Caki2 (cell line): Measurements from ENCODE around the gene LRBA. TPM values are rescaled to one million over a fixed set of nuclear protein-coding genes. Genes with fewer than 3 reads are reported as not detected.

Experiments
- DNase-seq: peaks from one replicate; pipeline ENCODE4 v3.0.0-alpha.2; 2015; ENCODE audit warnings: low read depth
- in situ Hi-C: cut with HindIII; loops from 2 replicates; pipeline ENCODE4 v1.10.0; 2016; ENCODE audit warnings: low sequenced_read_pairs, low pct_unique_long_range_greater_than_20kb, mixed read lengths
- total RNA-seq: library from RNA; depleted of rRNA; stranded (reverse); fragments of >200 nt; shearing (Covaris generic); gene quantifications from 2 replicates; pipeline ENCODE4 v1.2.3, GENCODE V29; 2014; ENCODE audit warnings: low replicate concordance

Gene LRBA
- total RNA-seq, 1 experiment from 2014 or later: 23.3 TPM

- in situ Hi-C loops: no loop called here
Measured at GRCh38 chr4:150482581-150482980, 532.5 kb downstream of the LRBA start.

GRCh38 chr4:150479657-150480056 is 535.4 kb downstream of the LRBA start:
- in situ Hi-C loops: no loop called here
- no peak for DNase-seq

More at GRCh38 chr4:150482581-150482980, 532.5 kb downstream of the LRBA start:
- no peak for DNase-seq

DNA sequence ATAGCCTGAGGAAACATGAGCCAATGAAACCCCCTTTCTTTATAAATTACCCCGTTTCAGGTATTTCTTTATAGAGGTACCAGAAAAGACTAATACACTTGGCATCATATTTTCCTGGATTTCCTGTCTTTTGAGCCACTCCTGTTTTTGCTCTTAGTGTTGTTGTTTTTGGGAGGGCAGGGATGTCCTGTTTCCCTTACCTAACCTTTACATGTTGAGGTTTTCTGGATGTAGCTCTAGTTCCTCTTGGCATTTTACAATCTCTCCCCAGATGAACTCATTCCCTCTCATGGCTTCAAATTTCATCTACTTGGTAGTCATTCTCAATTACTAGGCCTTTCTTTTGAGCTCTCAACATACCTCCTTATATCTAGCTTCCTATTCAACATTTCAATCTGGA is 537.2 kb downstream of the LRBA start:
- in situ Hi-C loops: no loop called here
- no peak for DNase-seq

DNA sequence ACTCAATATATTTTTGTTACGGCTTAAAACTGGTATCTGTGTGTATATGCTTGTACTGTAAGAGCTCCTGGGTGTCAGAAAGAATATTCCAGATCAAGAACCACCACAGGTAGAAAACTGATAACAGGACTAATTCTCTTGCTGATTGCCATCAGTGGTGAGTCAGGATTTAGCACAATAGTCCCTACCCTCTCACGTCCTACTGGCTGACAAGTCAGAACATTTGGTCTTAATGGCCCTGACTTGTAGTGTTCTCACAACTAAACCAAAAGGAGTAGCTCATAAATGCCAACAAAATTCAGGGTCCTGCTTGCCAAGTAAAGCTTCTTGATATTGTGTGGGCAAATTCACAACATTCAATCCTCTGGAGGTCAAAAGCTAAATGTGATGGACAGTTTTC is 538.3 kb downstream of the LRBA start:
- in situ Hi-C loops: no loop called here
- DNase-seq: no peak

DNA sequence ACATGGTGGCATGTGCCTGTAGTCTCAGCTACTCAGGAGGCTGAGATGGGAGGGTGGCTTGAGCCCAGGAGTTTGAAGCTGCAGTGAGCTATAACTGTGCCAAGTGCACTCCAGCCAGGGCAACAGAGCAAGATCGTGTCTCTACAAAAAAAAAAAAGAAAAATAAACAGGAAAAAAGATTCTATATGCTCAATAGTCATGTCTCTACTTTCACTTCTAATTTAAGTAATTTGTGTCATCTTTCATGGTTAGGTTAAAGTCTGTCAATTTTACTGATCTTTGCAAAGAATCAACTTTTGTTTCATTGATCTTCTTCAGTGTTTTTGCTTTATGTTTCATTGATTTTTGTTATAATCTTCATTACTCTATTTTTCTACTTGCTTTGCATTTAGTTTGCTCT is 539.3 kb downstream of the LRBA start:
- in situ Hi-C loops: no loop called here
- DNase-seq: no peak

DNA sequence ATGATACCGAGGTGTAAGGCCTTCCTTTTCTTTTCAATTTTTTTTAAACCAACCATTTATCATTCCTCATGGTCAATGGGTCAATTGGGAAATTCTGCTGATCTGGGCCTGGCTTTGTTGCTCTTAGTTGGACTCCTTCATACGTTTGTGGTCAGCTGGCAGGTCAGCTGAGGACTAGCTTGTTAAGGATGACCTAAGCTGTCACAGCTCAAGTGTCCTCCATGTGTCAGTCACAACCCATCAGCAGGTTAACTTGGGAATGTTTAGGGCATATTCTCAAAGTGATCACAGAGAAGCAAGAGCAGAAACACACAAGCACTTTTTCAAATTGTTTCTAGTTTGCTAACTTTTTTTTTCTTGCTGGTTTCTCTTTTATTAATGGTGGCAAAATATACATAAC is 550.6 kb downstream of the LRBA start:
- in situ Hi-C loops: no loop called here

DNA sequence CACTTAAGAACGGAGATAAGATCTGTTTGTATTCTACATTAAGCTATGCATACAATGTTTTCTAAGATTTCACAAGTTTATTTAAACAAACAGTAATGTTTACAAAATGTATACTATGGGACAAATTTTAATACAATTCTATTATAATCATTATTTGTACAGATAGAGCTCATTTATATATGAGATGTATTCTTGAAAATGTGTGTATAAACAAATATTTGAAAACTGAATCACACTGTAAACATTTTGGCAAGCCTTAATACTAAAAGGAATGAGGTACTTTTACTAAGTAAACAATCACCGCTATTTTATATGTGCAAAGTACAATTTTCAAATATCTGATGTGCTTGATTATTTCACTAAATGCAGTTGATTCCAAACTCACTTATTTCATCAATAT is 552.3 kb downstream of the LRBA start:
- DNase-seq: no peak
- in situ Hi-C loops: no loop called here

More for the DNA sequence above, 550.6 kb downstream of the LRBA start:
- DNase-seq: no peak

DNA sequence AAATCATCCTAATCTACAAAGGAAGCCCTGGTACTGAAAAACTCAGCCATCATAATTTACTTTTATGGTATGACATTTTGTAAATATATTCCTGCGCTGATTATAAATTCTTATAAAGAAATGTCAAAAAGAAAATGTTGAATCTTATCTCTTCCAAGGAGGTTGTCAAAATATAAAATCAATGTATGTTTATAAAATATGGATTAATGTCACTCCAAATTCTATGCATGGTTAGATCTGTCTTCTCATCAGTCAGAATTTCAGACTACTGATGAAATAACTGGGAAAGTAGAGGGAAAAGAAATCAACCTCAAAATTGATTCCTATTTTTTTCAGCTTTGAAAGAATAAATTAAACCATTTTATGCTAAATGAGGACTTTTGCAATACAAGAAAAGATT is 553.1 kb downstream of the LRBA start:
- DNase-seq: no peak
- in situ Hi-C loops: no loop called here

DNA sequence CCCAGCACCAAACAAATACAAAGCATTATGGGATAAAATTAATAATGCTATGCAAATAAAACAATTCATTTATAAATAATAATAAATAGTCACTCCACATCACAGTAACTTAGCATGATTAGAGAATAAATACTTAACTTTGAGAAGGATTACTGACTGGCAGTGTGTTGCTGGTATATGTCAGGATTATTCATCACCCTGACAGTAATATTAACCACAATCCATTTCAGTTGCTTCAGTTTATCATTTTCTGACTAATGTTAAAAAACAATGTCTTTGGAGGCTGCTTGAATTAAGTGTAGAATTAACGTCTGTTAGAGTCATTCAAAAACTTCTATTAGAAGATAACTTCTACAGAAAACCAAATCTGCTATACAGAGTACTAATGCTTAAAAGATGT is 557.3 kb downstream of the LRBA start:
- in situ Hi-C loops: no loop called here
- no peak for DNase-seq

GRCh38 chr4:150451883-150452282 is 563.2 kb downstream of the LRBA start:
- in situ Hi-C loops: no loop called here
- no peak for DNase-seq

DNA sequence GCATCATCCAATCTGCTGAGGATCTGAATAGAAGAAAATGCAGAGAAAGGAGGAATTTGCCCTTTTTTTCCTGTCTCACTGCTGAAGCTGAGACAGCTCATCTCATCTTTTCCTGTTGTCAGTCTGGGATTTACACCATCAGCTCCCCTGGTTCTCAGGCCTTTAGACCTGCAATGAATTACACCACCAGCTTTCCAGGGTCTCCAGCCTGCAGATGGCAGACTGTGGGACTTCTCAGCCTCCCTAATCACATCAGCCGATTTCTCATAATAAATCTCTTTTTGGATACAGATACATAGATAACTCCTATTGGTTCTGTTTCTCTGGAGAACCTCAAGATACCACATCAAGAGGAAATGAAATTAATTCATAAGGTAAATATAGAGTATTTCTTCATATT is 567.7 kb downstream of the LRBA start:
- in situ Hi-C loops: no loop called here
- DNase-seq: no peak

DNA sequence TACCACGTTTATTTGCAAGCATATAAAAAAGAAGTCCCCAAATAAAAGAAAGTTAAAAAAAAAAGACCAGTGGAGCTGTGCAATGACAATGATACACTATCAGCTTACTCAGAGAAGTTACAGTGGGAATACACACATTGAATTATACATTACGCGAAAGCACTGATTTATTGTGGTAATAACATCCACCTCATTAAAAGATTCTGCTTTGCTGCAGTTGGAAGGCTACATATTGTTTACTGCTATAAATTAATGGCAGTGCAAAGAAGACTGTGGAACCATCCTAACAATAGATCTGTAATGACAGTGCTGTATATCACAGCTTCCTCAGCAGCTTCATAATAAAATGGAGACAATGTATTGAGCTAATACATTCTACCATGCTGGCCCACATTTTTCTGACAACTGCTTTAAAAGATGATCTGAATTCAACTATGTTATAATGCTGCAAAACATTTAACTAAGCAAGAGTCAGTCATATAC is 575.6 kb downstream of the LRBA start:
- in situ Hi-C loops: no loop called here
- no peak for DNase-seq

DNA sequence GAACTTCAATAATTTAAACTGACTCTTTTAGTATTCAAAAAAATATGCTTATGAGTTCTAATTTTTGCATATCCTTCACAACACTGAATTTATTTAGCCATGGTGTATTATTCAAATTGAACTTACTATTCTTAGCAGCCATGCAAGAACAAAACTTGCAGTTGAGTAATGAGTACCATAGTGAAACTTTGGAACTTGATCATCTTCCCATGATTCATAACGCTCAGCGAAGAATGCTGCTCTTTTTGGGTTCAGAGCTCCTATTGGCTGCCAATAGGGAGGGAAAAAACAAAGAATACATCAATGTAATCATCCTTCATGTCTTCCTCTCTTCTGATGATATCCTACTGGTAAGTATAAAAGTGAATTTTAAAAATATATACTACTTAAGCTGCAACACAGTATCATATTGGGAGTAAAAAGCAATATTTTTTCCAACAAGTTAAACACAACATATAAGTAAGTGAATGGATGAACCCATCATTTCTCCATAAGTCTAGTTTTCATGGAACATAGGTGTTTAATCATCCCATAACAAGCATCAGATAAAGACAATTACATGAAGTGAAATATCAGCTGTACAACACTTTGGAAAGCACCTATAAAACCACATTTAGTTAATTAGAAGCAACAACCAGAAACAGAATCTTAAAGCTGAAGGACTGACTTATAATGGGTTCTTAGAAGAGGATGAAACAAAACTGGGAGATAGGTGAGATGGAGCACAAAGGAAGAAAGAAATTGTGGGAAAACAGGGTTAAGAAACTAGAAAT is 578.3 kb downstream of the LRBA start:
- in situ Hi-C loops: no loop called here

GRCh38 chr4:150431221-150431620 is 583.9 kb downstream of the LRBA start:
- DNase-seq: no peak
- in situ Hi-C loops: no loop called here

More for the DNA sequence above, 578.3 kb downstream of the LRBA start:
- DNase-seq: no peak

GRCh38 chr4:150425161-150425560 is 589.9 kb downstream of the LRBA start:
- in situ Hi-C loops: no loop called here
- DNase-seq: no peak

DNA sequence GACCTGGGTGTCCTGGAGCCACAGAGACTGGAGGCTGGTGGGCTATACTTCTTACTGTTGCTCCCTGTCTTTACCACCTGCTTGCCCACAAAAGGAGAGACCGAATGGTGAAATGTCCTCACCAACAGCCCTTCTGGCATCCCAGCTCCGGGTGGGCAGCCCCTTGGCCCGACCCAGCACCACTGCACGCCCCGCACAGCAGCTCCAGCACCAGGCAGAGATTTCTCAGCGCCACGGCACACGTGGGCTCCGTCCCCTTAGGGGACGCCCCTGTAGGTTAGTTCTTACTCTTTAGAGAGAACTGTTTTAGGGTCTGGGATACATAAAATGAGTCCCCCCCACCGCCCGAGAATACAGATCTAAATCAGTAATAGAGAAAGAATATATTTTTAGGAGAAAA is 591.6 kb downstream of the LRBA start:
- in situ Hi-C loops: no loop called here
- DNase-seq: no peak

DNA sequence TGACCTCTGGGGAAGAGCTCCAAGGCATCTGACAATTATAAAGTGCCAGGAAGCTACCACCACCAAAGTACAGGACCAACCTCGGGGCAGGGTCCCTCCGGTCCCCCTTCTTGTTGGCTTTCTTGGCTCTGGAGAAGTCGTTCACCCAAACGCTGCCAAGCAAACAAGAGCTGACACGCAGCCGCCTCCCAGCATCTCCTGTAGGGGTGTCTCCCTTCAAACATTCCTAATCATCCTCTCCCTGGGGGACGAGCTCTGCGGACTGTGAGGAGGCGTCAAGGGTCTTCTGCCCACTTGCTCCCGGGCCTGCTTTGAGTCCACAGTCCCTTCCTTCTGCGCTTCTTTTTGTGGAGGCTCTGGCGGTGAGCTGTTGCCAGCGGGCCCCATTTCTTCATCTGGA is 592.0 kb downstream of the LRBA start:
- no peak for DNase-seq
- in situ Hi-C loops: no loop called here

DNA sequence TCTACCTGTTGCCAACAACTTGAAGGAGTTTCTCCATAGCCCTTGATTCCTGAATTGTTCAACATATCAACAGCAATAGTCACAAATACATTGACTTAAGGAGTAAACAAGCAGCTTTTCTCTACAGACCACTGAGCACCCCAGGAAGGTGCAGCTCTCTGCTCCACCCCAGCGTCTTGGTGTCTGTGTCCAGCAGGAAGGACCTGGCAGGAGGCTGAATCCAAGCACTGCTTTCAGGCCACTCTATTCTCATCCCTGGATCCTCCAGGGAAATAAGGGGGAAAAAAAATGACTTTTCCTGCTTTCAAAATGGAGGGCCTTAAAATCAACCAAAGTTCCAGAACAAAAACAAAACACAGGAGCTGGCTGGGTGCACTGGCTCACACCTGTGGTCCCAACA is 593.5 kb downstream of the LRBA start:
- in situ Hi-C loops: no loop called here
- no peak for DNase-seq

DNA sequence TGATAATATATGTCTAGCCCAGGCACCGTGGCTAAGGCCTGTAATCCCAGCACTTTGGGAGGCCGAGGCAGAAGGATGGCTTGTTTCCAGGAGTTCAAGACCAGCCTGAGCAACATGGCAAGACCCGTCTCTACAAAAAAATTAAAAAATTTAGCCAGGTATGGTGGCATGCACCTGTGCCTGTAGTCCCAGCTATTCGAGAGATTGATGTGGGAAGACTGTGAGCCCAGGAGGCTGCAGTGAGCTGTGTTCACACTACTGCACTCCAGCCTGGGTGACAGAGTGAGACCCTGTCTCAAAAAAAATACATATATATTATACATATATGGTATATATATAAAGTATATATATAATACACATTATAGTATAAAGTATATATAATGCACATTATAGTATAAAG is 595.1 kb downstream of the LRBA start:
- DNase-seq: no peak
- in situ Hi-C loops: no loop called here

- in situ Hi-C loops: no loop called here
- no peak for DNase-seq
Measured at GRCh38 chr4:150418757-150419410, 596.2 kb downstream of the LRBA start.
